IgD-negative memory B cell (primary cell): Measurements from ENCODE around the gene VPS33A. TPM values are rescaled to one million over a fixed set of nuclear protein-coding genes. Genes with fewer than 3 reads are reported as not detected.
A peak's percentile ranks its signal among the peaks of the same experiment; 100 is the strongest.
"Not testable (repeated sequence)": the region's sequence is repeated elsewhere in the genome, so short reads cannot be mapped to it uniquely, and the experiment has no call there.

Experiments
- H3K27ac Mint-ChIP-seq, 3 donors: one replicate each; pipeline ENCODE4 v1.8.0; 2020 to 2022; ENCODE audit warnings: mild to moderate bottlenecking in 3 of 3, mixed read lengths in 3 of 3, moderate library complexity in 1 of 3
- H3K27me3 Mint-ChIP-seq: one replicate; pipeline ENCODE4 v1.8.0; 2021; ENCODE audit warnings: mixed read lengths
- H3K36me3 Mint-ChIP-seq: one replicate; pipeline ENCODE4 v1.8.0; 2020; ENCODE audit warnings: mild to moderate bottlenecking, mixed read lengths
- H3K4me1 Mint-ChIP-seq, 3 donors: one replicate each; pipeline ENCODE4 v1.8.0; 2020 to 2022; ENCODE audit warnings: mixed read lengths in 3 of 3, mild to moderate bottlenecking in 1 of 3
- H3K4me3 Mint-ChIP-seq, 4 donors: one replicate each; pipeline ENCODE4 v1.8.0; 2020 to 2022; ENCODE audit warnings: mild to moderate bottlenecking in 4 of 4, mixed read lengths in 4 of 4, moderate library complexity in 3 of 4
- H3K9me3 Mint-ChIP-seq, 3 donors: one replicate each; pipeline ENCODE4 v1.8.0; 2020 to 2021; ENCODE audit warnings: mixed read lengths in 3 of 3, mild to moderate bottlenecking in 1 of 3
- polyA plus RNA-seq: library from polyadenylated mRNA; unstranded; fragments of 300-500 nt; fragmentation: Illumina TruSeq; gene quantifications from one replicate; pipeline ENCODE4 v1.2.3, GENCODE V29; 2021

The VPS33A gene
- polyA plus RNA-seq, 1 donor from 2014 or later: 27.6 TPM

GRCh38 chr12:122282061-122282460 is 15.8 kb upstream of the VPS33A start:
- Mint-ChIP-seq H3K36me3 (peaks cover 4% of the 10 kb centered on the region), H3K9me3 (no peaks in the 10 kb centered on the region), H3K4me3 (no peak overlapping the region), H3K27me3 (no peaks in the 10 kb centered on the region), H3K27ac (no peak overlapping the region), H3K4me1 (no peaks in the 10 kb centered on the region)

GRCh38 chr12:122276242-122276641 is 9.9 kb upstream of the VPS33A start:
- Mint-ChIP-seq H3K9me3 (no peaks in the 10 kb centered on the region), H3K4me1 (no peaks in the 10 kb centered on the region), H3K36me3 (peaks cover 6% of the 10 kb centered on the region), H3K27me3 (no peaks in the 10 kb centered on the region), H3K4me3 (no peak overlapping the region), H3K27ac (no peak overlapping the region)

GRCh38 chr12:122275459-122275858 is 9.2 kb upstream of the VPS33A start:
- no peaks in the 10 kb centered on the region for H3K27me3 Mint-ChIP-seq
- H3K4me3 Mint-ChIP-seq: no peak overlapping the region
- peaks cover 6% of the 10 kb centered on the region for H3K36me3 Mint-ChIP-seq
- H3K27ac Mint-ChIP-seq: peak overlapping the region in 1 of 3 donors; percentile 23
- no peaks in the 10 kb centered on the region for H3K9me3 Mint-ChIP-seq
- H3K4me1 Mint-ChIP-seq: no peaks in the 10 kb centered on the region

GRCh38 chr12:122265886-122266229 is 436 bp downstream of the VPS33A start:
- Mint-ChIP-seq H3K27ac (peak overlapping the region; percentile 94 to 100 (median 100)), H3K9me3 (peaks cover 0 to 2% (median 0%) of the 10 kb centered on the region in 3 donors), H3K4me1 (peaks cover 16 to 20% (median 17%) of the 10 kb centered on the region in 3 donors), H3K36me3 (peaks cover 2% of the 10 kb centered on the region), H3K27me3 (peaks cover 2% of the 10 kb centered on the region), H3K4me3 (peak overlapping the region; percentile 91 to 99 (median 98))

- Mint-ChIP-seq H3K4me1 (peaks cover 16 to 20% (median 17%) of the 10 kb centered on the region in 3 donors), H3K4me3 (peak overlapping the region; percentile 91 to 99 (median 98)), H3K9me3 (peaks cover 0 to 2% (median 0%) of the 10 kb centered on the region in 3 donors), H3K27ac (peak overlapping the region; percentile 94 to 100 (median 100)), H3K27me3 (peaks cover 2% of the 10 kb centered on the region), H3K36me3 (peaks cover 2% of the 10 kb centered on the region)
Observed at GRCh38 chr12:122265476-122265875, 818 bp downstream of the VPS33A start.

- peaks cover 6 to 12% (median 9%) of the 10 kb centered on the region in 3 donors for H3K4me1 Mint-ChIP-seq
- H3K4me3 Mint-ChIP-seq: peak overlapping the region in 1 of 4 donors; percentile 25
- H3K9me3 Mint-ChIP-seq, H3K27me3 Mint-ChIP-seq, H3K36me3 Mint-ChIP-seq, H3K27ac Mint-ChIP-seq: not testable (repeated sequence)
Observed at GRCh38 chr12:122260735-122261134, 5.6 kb downstream of the VPS33A start.

- not testable (repeated sequence) for H3K27me3 Mint-ChIP-seq, H3K36me3 Mint-ChIP-seq, H3K27ac Mint-ChIP-seq, H3K4me3 Mint-ChIP-seq, H3K4me1 Mint-ChIP-seq, H3K9me3 Mint-ChIP-seq
Observed at GRCh38 chr12:122258939-122259338, 7.4 kb downstream of the VPS33A start.

- H3K4me3 Mint-ChIP-seq, H3K27ac Mint-ChIP-seq, H3K27me3 Mint-ChIP-seq, H3K9me3 Mint-ChIP-seq, H3K4me1 Mint-ChIP-seq, H3K36me3 Mint-ChIP-seq: not testable (repeated sequence)
Observed at GRCh38 chr12:122258462-122258861, 7.8 kb downstream of the VPS33A start.

GRCh38 chr12:122250536-122250935 is 15.8 kb downstream of the VPS33A start:
- Mint-ChIP-seq H3K4me3 (no peak overlapping the region), H3K4me1 (peaks cover 0 to 3% (median 0%) of the 10 kb centered on the region in 3 donors), H3K9me3 (no peaks in the 10 kb centered on the region), H3K27me3 (no peaks in the 10 kb centered on the region), H3K36me3 (peaks cover 4% of the 10 kb centered on the region), H3K27ac (no peak overlapping the region)

- Mint-ChIP-seq H3K36me3 (peaks cover 4% of the 10 kb centered on the region), H3K9me3 (no peaks in the 10 kb centered on the region), H3K4me1 (peaks cover 0 to 3% (median 0%) of the 10 kb centered on the region in 3 donors), H3K27ac (no peak overlapping the region), H3K4me3 (no peak overlapping the region), H3K27me3 (no peaks in the 10 kb centered on the region)
Observed at GRCh38 chr12:122250047-122250446, 16.2 kb downstream of the VPS33A start.

- Mint-ChIP-seq H3K4me3 (no peak overlapping the region), H3K36me3 (no peaks in the 10 kb centered on the region), H3K9me3 (no peaks in the 10 kb centered on the region), H3K27me3 (no peaks in the 10 kb centered on the region), H3K4me1 (peaks cover 0 to 3% (median 0%) of the 10 kb centered on the region in 3 donors), H3K27ac (peak overlapping the region in 1 of 3 donors; percentile 31)
Observed at GRCh38 chr12:122245553-122245952, 20.7 kb downstream of the VPS33A start.

GRCh38 chr12:122244565-122245371 is 21.5 kb downstream of the VPS33A start:
- Mint-ChIP-seq H3K36me3 (peaks cover 1% of the 10 kb centered on the region), H3K27me3 (no peaks in the 10 kb centered on the region), H3K27ac (peak overlapping the region in 2 of 3 donors; percentile 54 to 80), H3K9me3 (no peaks in the 10 kb centered on the region), H3K4me1 (peaks cover 0 to 3% (median 0%) of the 10 kb centered on the region in 3 donors), H3K4me3 (peak overlapping the region in 2 of 4 donors; percentile 23 to 47)

GRCh38 chr12:122243965-122244364 is 22.3 kb downstream of the VPS33A start:
- Mint-ChIP-seq H3K4me1 (peaks cover 0 to 3% (median 0%) of the 10 kb centered on the region in 3 donors), H3K36me3 (peaks cover 2% of the 10 kb centered on the region), H3K27me3 (no peaks in the 10 kb centered on the region), H3K27ac (peak overlapping the region in 1 of 3 donors; percentile 37), H3K9me3 (no peaks in the 10 kb centered on the region), H3K4me3 (no peak overlapping the region)

- H3K9me3 Mint-ChIP-seq: no peaks in the 10 kb centered on the region
- H3K27me3 Mint-ChIP-seq: no peaks in the 10 kb centered on the region
- H3K4me3 Mint-ChIP-seq: no peak overlapping the region
- no peak overlapping the region for H3K27ac Mint-ChIP-seq
- H3K4me1 Mint-ChIP-seq: no peaks in the 10 kb centered on the region
- H3K36me3 Mint-ChIP-seq: peaks cover 2% of the 10 kb centered on the region
Observed at GRCh38 chr12:122238861-122239260, 27.4 kb downstream of the VPS33A start.

- H3K27me3 Mint-ChIP-seq: no peaks in the 10 kb centered on the region
- H3K9me3 Mint-ChIP-seq: no peaks in the 10 kb centered on the region
- H3K27ac Mint-ChIP-seq: no peak overlapping the region
- peaks cover 6% of the 10 kb centered on the region for H3K36me3 Mint-ChIP-seq
- no peak overlapping the region for H3K4me3 Mint-ChIP-seq
- no peaks in the 10 kb centered on the region for H3K4me1 Mint-ChIP-seq
Observed at GRCh38 chr12:122235741-122236140, 30.6 kb downstream of the VPS33A start.

GRCh38 chr12:122232691-122233090 is 33.6 kb downstream of the VPS33A start:
- H3K36me3 Mint-ChIP-seq: peaks cover 5% of the 10 kb centered on the region
- H3K27ac Mint-ChIP-seq: no peak overlapping the region
- H3K27me3 Mint-ChIP-seq: no peaks in the 10 kb centered on the region
- H3K4me3 Mint-ChIP-seq: no peak overlapping the region
- peaks cover 0 to 5% (median 0%) of the 10 kb centered on the region in 3 donors for H3K4me1 Mint-ChIP-seq
- H3K9me3 Mint-ChIP-seq: no peaks in the 10 kb centered on the region
